BLaER1 (cell line): Measurements from ENCODE around the gene AANAT.
"Not testable (repeated sequence)": the region's sequence is repeated elsewhere in the genome, so short reads cannot be mapped to it uniquely, and the experiment has no call there.

ENCODE experiments used
- H3K27ac ChIP-seq: shearing (Covaris generic); formaldehyde crosslinking; 2 replicates; pipeline ENCODE4 v1.8.1; 2022
- H3K27me3 ChIP-seq: shearing (Covaris generic); formaldehyde crosslinking; 2 replicates; pipeline ENCODE4 v1.8.1; 2022
- H3K36me3 ChIP-seq: shearing (Covaris generic); formaldehyde crosslinking; 2 replicates; pipeline ENCODE4 v1.8.1; 2022
- H3K4me1 ChIP-seq: shearing (Covaris generic); formaldehyde crosslinking; 2 replicates; pipeline ENCODE4 v1.8.1; 2022
- H3K4me2 ChIP-seq: shearing (Covaris generic); formaldehyde crosslinking; 2 replicates; pipeline ENCODE4 v1.8.1; 2022
- H3K4me3 ChIP-seq: shearing (Covaris generic); formaldehyde crosslinking; 2 replicates; pipeline ENCODE4 v1.8.1; 2022
- H3K9ac ChIP-seq: shearing (Covaris generic); formaldehyde crosslinking; 2 replicates; pipeline ENCODE4 v1.8.1; 2022
- H3K9me3 ChIP-seq: shearing (Covaris generic); formaldehyde crosslinking; 2 replicates; pipeline ENCODE4 v1.8.1; 2022
- H4K20me1 ChIP-seq: shearing (Covaris generic); formaldehyde crosslinking; 2 replicates; pipeline ENCODE4 v1.8.1; 2022
- Cebpa-rat ChIP-seq: shearing (Covaris generic); IDR thresholded peaks from 2 replicates; pipeline ENCODE4 v1.8.1; 2022

Gene AANAT

DNA sequence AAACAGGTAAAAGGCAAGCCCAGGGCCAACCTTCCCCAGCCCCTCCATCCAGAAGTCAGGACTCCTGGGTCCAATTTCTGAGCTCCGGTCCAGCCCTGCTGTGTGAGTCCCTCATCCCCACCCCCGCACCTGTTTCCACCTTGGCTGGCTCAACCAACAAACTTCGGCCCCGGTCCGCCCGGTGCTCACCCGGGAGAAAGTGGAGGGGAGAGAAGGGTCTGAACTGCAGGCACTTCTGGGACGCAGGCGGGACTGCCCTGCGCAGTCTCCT, 33.3 kb downstream of the AANAT start:
- peaks cover 42% of the 10 kb centered on the region for H4K20me1 ChIP-seq

DNA sequence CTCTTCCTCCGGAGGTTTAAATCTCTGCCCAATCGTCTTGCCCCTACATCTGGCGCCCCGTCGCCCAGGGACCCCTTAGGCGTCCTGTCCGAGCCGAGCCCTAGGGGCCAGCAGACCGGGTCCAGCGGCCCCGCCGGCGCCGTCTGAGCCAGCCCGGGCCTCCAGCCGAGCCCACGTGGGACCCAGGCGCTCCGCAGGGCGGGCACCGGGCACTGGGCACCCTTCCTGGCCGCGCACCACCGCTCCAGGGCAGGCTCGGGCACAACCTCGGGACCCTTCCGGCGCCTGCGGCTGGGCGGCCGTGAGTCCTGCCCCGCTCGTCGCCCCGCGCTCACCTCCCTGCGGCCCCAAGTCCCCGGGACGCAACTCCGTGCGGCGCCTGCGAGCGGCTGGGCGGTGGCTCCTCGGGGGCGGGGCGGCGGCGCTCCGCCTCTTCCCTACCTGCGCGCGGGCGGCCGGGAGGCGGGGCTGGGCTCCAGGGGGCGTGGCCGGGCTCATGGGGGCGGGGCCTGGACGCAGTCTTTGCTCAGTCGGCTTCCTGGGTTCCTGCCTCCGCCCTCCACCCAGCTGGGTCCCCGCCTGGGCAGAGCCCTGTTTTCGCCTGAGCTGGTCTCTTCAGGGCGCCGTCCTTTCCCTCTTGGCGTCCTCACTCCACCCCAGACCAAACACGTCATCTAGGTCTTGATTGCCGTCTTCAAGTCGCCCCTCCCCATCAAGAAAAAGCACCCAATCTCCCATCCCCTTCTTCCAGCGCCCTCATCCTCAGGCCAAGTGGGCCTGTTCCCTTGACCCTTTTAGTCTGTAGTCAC, 33.8 kb downstream of the AANAT start, which contains the start of gene RHBDF2:
Gene RHBDF2, minus strand, starts transcription at position 406 of the 809 bp plus-strand sequence. CDS start 19,899 bp downstream, outside the sequence.
- Histone ChIP-seq H3K9ac (peak within 1 kb of the TSS; percentile 89), H3K4me1 (peaks cover 65% of the 10 kb centered on the region), H4K20me1 (peaks cover 36% of the 10 kb centered on the region), H3K4me2 (peak within 1 kb of the TSS; percentile 100), H3K4me3 (peak within 1 kb of the TSS; percentile 98), H3K9me3 (no peaks in the 10 kb centered on the region), H3K27ac (peak within 1 kb of the TSS; percentile 85), H3K36me3 (peaks cover 10% of the 10 kb centered on the region), H3K27me3 (no peaks in the 10 kb centered on the region)
- no peak for TF ChIP-seq Cebpa-rat

More for the DNA sequence above, 33.3 kb downstream of the AANAT start:
- Histone ChIP-seq H3K4me3 (peak overlapping the region; percentile 98), H3K9ac (peak overlapping the region; percentile 89), H3K9me3 (no peaks in the 10 kb centered on the region), H3K36me3 (peaks cover 10% of the 10 kb centered on the region), H3K27ac (peak overlapping the region; percentile 85), H3K4me1 (peaks cover 66% of the 10 kb centered on the region), H3K27me3 (no peaks in the 10 kb centered on the region), H3K4me2 (peak overlapping the region; percentile 100)
- TF ChIP-seq Cebpa-rat = no peak

DNA sequence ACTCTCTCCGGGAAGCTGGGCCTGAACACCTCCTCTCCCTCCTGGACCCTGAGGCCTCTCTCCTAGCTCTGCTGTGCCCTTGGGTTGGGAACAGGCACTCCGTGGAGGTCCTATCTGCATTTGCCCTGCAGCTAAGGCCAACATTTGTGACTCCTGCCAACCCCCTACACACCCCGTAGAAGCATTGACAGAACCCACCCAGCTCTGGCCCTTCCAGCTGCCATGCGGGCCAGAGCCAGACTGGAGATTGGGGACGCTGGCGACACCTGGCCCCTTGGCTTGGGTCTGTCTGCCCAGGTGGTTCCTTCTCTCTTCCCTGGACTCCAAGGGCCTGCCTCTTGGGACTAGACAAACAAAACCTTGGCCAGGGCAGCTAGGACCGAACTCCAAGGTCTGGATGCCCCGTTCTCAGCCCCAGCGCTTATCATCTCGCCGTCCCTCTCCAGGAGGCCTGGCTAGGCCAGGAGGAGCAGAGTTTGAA, 34.5 kb downstream of the AANAT start:
- Histone ChIP-seq H3K27me3 (no peaks in the 10 kb centered on the region), H4K20me1 (peaks cover 30% of the 10 kb centered on the region), H3K9ac (peak overlapping the region; percentile 44), H3K4me1 (peaks cover 65% of the 10 kb centered on the region), H3K4me2 (peak overlapping the region; percentile 100), H3K9me3 (no peaks in the 10 kb centered on the region), H3K4me3 (peak overlapping the region; percentile 98), H3K27ac (peak overlapping the region; percentile 65), H3K36me3 (peaks cover 10% of the 10 kb centered on the region)
- no peak for TF ChIP-seq Cebpa-rat

DNA sequence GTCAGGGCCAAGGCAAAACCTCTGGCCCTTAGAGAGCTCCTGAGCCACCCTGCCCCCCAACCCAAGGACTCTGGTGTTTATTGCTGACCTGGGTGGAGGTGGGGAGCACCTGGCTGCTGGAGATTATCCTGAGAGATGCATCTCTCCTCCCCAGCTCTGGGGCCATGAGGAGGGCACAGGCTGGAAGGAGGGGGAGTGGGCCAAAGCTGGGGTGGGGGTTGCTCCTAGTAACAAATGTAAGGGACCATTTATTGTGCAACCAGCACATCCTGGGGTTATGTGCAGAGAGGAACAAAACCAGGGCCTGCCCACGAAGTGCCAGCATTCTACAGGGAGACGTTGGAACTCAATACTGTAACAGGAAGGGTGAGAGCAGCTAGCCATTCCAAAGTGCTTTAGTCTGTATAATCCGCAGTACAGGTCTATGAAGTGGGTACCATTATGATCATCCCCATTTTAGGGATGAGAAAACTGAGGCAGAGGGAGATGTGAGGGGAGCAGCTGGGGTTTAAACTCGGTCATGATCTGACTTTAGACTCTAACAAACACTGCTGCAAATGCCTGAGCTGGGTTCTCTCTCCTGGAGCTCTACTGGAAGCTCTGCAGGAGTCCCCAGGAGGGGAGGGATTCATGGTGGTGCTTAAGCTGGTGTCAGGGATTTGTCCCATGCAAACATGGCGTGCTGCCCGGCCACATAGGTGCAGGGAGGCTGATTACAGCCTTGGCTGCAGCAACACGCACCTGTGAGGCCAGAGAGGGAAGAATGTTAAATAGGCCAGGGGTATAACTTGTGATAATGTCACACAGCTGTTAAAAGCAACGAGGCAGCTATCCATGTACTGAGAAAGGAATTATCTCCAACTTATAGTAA, 35.2 kb downstream of the AANAT start:
- Histone ChIP-seq H3K4me3 (no peak overlapping the region; the same call in 1 of the 2 replicates), H3K9me3 (no peaks in the 10 kb centered on the region), H3K27me3 (no peaks in the 10 kb centered on the region), H3K9ac (peak overlapping the region; percentile 44; the same call in 1 of the 2 replicates), H3K4me1 (peaks cover 61% of the 10 kb centered on the region), H3K36me3 (peaks cover 8% of the 10 kb centered on the region), H3K4me2 (peak overlapping the region; percentile 100), H3K27ac (peak overlapping the region; percentile 65), H4K20me1 (peaks cover 23% of the 10 kb centered on the region)
- TF ChIP-seq Cebpa-rat = no peak

DNA sequence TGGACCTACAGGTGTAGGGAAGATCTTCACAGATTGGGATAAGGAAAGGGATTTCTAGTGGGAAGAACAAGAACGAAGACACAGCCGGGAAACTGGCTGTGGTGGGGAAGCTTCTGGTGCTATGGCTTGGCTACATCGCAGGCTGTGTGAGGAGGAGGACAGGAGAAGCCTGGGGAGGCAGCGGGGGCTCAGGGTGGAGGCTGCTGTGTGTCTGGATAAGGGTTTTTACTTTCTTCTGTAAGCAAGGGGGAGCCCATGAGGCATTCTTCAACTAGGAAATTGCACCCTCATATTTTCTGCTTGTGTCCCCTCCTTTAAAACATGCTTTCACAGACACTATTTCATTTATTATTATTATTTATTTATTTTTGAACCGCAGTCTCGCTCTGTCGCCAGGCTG, 36.7 kb downstream of the AANAT start:
- Histone ChIP-seq H3K27me3 (no peaks in the 10 kb centered on the region), H3K4me3 (no peak overlapping the region), H3K4me2 (no peak overlapping the region), H3K4me1 (peaks cover 45% of the 10 kb centered on the region), H3K9me3 (no peaks in the 10 kb centered on the region), H3K36me3 (no peaks in the 10 kb centered on the region), H3K9ac (no peak overlapping the region), H3K27ac (no peak overlapping the region), H4K20me1 (peaks cover 12% of the 10 kb centered on the region)
- TF ChIP-seq Cebpa-rat = no peak

DNA sequence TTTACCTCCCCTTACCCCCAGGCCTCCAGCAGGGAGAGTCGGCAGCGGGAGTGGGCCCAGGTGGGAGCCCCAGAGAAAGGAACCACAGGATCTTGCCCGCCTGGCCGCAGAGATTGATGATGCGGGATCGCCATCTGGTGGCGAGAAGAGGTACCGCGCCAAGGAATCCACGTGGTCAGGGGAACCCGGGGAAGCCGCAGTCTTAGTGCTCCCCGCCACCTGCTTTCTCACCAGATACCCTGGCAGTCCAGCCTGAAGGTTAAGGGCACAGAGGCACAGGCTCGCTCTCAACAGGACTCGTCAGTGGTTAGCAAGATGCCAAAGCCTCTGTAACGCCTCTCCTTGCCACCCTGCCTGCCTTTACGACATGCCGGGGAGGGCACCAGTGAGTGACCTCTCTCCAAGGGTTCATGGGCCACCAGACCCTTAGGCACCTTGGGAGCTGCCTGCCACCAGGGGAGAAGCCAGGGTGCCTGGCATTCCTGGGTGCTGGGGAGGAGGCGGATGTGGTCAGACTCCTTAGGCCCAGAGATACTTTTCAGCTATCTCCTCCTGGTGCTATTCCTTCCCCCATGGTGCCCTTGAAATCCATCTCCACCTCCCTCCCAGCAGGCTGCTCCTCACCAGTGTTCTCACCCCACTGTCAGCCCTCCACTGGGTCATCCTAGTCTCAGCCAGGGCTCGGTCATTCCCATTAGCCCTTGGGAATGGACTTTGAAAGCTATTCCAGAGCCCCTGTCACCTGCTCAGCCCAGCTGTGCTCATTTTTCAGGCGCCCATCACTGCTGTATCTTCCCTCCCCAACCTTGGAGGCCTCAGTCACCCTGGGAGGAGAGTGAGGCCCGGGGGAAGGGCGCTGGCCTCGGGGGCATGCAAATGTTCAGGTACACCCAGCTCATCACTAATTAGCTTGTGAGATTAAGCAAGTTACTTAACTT, 39.3 kb downstream of the AANAT start:
- Histone ChIP-seq H3K27me3 (no peaks in the 10 kb centered on the region), H3K9ac (peak overlapping the region; percentile 30; the same call in 1 of the 2 replicates)

DNA sequence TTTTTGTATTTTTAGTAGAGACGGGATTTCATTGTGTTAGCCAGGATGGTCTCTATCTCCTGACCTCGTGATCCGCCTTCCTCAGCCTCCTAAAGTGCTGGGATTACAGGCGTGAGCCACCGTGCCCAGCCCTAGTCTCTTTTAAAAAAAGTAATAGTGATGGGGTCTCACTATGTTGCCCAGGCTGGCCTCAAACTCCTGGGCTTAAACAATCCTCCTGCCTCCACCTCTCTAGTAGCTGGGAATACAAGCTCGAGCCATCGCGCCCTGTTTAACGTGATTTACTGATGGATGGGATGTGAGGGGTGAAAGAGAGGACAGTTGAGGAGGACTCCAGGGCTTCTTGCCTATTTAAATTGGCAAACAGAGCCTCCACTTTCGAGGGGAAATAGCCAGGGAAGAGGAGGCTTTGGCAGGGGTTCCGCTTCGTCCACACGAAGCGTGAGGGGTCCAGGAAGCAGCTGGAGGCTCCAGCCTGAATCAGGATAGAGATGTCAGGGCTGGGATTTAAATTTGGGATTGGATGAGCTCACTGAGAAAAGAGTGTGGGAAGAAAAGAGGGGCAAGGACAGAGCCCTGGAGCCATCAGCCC, 41.2 kb downstream of the AANAT start:
- 0 out of 2 replicates have a peak overlapping the region, but pooled peaks have one; percentile 4 for H3K9ac ChIP-seq
- not testable (repeated sequence) for H3K27ac ChIP-seq, H3K27me3 ChIP-seq, H3K4me2 ChIP-seq, H4K20me1 ChIP-seq, H3K36me3 ChIP-seq, H3K9me3 ChIP-seq, H3K4me3 ChIP-seq
- peaks cover 30% of the 10 kb centered on the region for H3K4me1 ChIP-seq

More for the DNA sequence above, 39.3 kb downstream of the AANAT start:
- TF ChIP-seq Cebpa-rat = no peak
- Histone ChIP-seq H3K27ac (no peak overlapping the region), H3K4me1 (peaks cover 26% of the 10 kb centered on the region), H3K9me3 (no peaks in the 10 kb centered on the region), H3K36me3 (no peaks in the 10 kb centered on the region), H3K4me2 (peak overlapping the region; percentile 25), H4K20me1 (no peaks in the 10 kb centered on the region), H3K4me3 (no peak overlapping the region)

DNA sequence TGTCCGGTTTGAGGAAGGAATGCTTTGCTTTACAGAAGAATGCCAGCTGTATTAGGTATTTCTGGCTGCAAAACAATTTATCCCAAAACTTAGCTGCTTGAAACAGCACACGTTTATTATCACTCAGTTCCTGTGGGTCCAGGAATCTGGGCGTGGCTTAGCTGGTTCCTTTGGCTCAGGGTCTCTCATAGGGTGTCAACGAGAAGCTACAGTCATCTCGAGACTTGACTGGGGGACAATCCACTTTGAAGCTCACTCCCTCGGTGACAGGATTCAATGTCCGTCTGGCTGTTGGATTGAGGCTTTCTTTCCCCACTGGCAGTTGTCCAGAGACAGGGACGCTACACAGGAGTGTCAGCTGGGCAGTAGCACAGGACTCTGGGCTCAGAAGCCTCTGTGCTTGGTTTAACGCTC, 43.4 kb downstream of the AANAT start:
- peaks cover 50% of the 10 kb centered on the region for H3K4me1 ChIP-seq
- H4K20me1 ChIP-seq = no peaks in the 10 kb centered on the region
- no peak overlapping the region for H3K4me3 ChIP-seq
- no peaks in the 10 kb centered on the region for H3K27me3 ChIP-seq
- H3K4me2 ChIP-seq = no peak overlapping the region
- no peak overlapping the region for H3K9ac ChIP-seq
- no peak for TF ChIP-seq Cebpa-rat
- no peaks in the 10 kb centered on the region for H3K36me3 ChIP-seq
- H3K27ac ChIP-seq = no peak overlapping the region
- no peaks in the 10 kb centered on the region for H3K9me3 ChIP-seq
